WTC11 (cell line): Measurements from ENCODE around the gene HS6ST1. TPM values are rescaled to one million over a fixed set of nuclear protein-coding genes. Genes with fewer than 3 reads are reported as not detected.

Experiments
- ATAC-seq: fragments of 200-7000 bp; cut with Tn5 transposase; 2 replicates; pipeline ENCODE4 v1.10.0; 2021; ENCODE audit warnings: mild to moderate bottlenecking, moderate library complexity
- Bru-seq: library from RNA; stranded (reverse); fragments of 400-500 nt; gene quantifications from one replicate; lab custom pipeline; 2021; lab: Mats Ljungman, UMichigan
- CTCF ChIA-PET: fragments of 300-600 bp; sonication (Branson Sonifier 250); formaldehyde crosslinking; loops from one replicate; lab custom pipeline; 2021; ENCODE audit warnings: antibody characterized with exemption; lab: Charles Lee
- POLR2A ChIA-PET: fragments of 350-600 bp; sonication (Branson Sonifier 250); formaldehyde crosslinking; loops from one replicate; lab custom pipeline; 2021; ENCODE audit warnings: antibody characterized with exemption; lab: Charles Lee
- DNase-seq: peaks from one replicate; pipeline ENCODE4 v3.0.0; 2021; ENCODE audit warnings: low spot score
- H3K27ac Mint-ChIP-seq: 2 replicates; pipeline ENCODE4 v1.8.0; 2021; ENCODE audit warnings: mixed read lengths
- H3K27me3 Mint-ChIP-seq: 2 replicates; pipeline ENCODE4 v1.8.0; 2021; ENCODE audit warnings: low read depth, mild to moderate bottlenecking, moderate library complexity, mixed read lengths
- H3K36me3 Mint-ChIP-seq: 2 replicates; pipeline ENCODE4 v1.8.0; 2021; ENCODE audit warnings: mixed read lengths
- H3K4me1 Mint-ChIP-seq: 2 replicates; pipeline ENCODE4 v1.8.0; 2022; ENCODE audit warnings: mixed read lengths
- H3K4me3 Mint-ChIP-seq: 2 replicates; pipeline ENCODE4 v1.8.0; 2021; ENCODE audit warnings: mild to moderate bottlenecking, moderate library complexity, mixed read lengths
- H3K9me3 Mint-ChIP-seq: 2 replicates; pipeline ENCODE4 v1.8.0; 2021; ENCODE audit warnings: mixed read lengths
- ATF3 ChIP-seq: sonication (generic); formaldehyde crosslinking; conservative IDR thresholded peaks from 2 replicates; pipeline ENCODE4 v1.8.1; 2022; ENCODE audit warnings: mild to moderate bottlenecking, missing genetic modification reagents
- E2F1 ChIP-seq: sonication (generic); formaldehyde crosslinking; IDR thresholded peaks from 2 replicates; pipeline ENCODE4 v1.8.0; 2022; ENCODE audit warnings: mild to moderate bottlenecking, missing genetic modification reagents
- ESRRA ChIP-seq: sonication (generic); formaldehyde crosslinking; IDR thresholded peaks from 2 replicates; pipeline ENCODE4 v1.8.1; 2022; ENCODE audit warnings: mild to moderate bottlenecking, missing genetic modification reagents, borderline replicate concordance
- FOXP1 ChIP-seq: sonication (generic); formaldehyde crosslinking; IDR thresholded peaks from 2 replicates; pipeline ENCODE4 v1.8.0; 2022; ENCODE audit warnings: missing genetic modification reagents, mild to moderate bottlenecking, moderate library complexity, borderline replicate concordance
- GRHL2 ChIP-seq: fragments of 250-450 bp; sonication (Bioruptor Pico); IDR thresholded peaks from 2 replicates; pipeline ENCODE4 v1.8.0; 2022; ENCODE audit warnings: mild to moderate bottlenecking, moderate library complexity; ENCODE audit not compliant: insufficient replicate concordance, severe bottlenecking
- HMGA2 ChIP-seq: fragments of 250-450 bp; sonication (Bioruptor Pico); IDR thresholded peaks from 2 replicates; pipeline ENCODE4 v1.4.0; 2021; ENCODE audit warnings: mild to moderate bottlenecking, moderate library complexity
- MAX ChIP-seq: sonication (generic); formaldehyde crosslinking; IDR thresholded peaks from 2 replicates; pipeline ENCODE4 v1.8.0; 2022; ENCODE audit warnings: mild to moderate bottlenecking, missing genetic modification reagents
- MXD4 ChIP-seq: fragments of 250-450 bp; sonication (Bioruptor Pico); IDR thresholded peaks from 2 replicates; pipeline ENCODE4 v1.8.0; 2021; ENCODE audit warnings: mild to moderate bottlenecking, moderate library complexity, borderline replicate concordance
- NR3C1 ChIP-seq: sonication (generic); formaldehyde crosslinking; conservative IDR thresholded peaks from 2 replicates; pipeline ENCODE4 v1.8.1; 2023; ENCODE audit warnings: low read depth, mild to moderate bottlenecking, missing genetic modification reagents
- RELA ChIP-seq: sonication (generic); formaldehyde crosslinking; IDR thresholded peaks from 2 replicates; pipeline ENCODE4 v1.8.1; 2022; ENCODE audit warnings: missing genetic modification reagents, mild to moderate bottlenecking, borderline replicate concordance
- SMAD3 ChIP-seq: sonication (generic); formaldehyde crosslinking; IDR thresholded peaks from 2 replicates; pipeline ENCODE4 v1.8.0; 2022; ENCODE audit warnings: missing genetic modification reagents, mild to moderate bottlenecking, borderline replicate concordance
- TP53 ChIP-seq: sonication (generic); formaldehyde crosslinking; IDR thresholded peaks from 2 replicates; pipeline ENCODE4 v1.8.1; 2023; ENCODE audit warnings: mild to moderate bottlenecking, missing genetic modification reagents
- USF2 ChIP-seq: sonication (generic); formaldehyde crosslinking; IDR thresholded peaks from 2 replicates; pipeline ENCODE4 v1.8.1; 2023; ENCODE audit warnings: mild to moderate bottlenecking, missing genetic modification reagents, moderate library complexity
- ZMAT4 ChIP-seq: fragments of 250-450 bp; sonication (Bioruptor Pico); IDR thresholded peaks from 2 replicates; pipeline ENCODE4 v1.9.0; 2021; ENCODE audit warnings: mild to moderate bottlenecking
- ZNF121 ChIP-seq: sonication (generic); formaldehyde crosslinking; IDR thresholded peaks from 2 replicates; pipeline ENCODE4 v1.8.0; 2023; ENCODE audit warnings: missing genetic modification reagents
- ZNF219 ChIP-seq: sonication (generic); formaldehyde crosslinking; IDR thresholded peaks from 2 replicates; pipeline ENCODE4 v1.8.0; 2023; ENCODE audit warnings: missing genetic modification reagents, mild to moderate bottlenecking, borderline replicate concordance
- ZNF396 ChIP-seq: fragments of 250-450 bp; sonication (Bioruptor Pico); IDR thresholded peaks from 2 replicates; pipeline ENCODE4 v1.8.0; 2021; ENCODE audit warnings: mild to moderate bottlenecking, moderate library complexity, borderline replicate concordance
- long read RNA-seq, 3 experiments: library from RNA in 1 of 3; library from capped mRNA in 1 of 3; library from polyadenylated mRNA in 1 of 3; unstranded in 2 of 3; stranded (forward) in 1 of 3; transcript quantifications; one replicate each; pipeline ENCODE4 v2.0.0, GENCODE V29; 2021
- total RNA-seq: library from RNA; stranded (reverse); gene quantifications from 3 replicates; pipeline ENCODE4 v1.2.3, GENCODE V29; 2021
- TF ChIP-seq, protein P1 (sequence below): sonication (generic); formaldehyde crosslinking; IDR thresholded peaks from 2 replicates; pipeline ENCODE4 v1.8.1; 2022; ENCODE audit warnings: missing genetic modification reagents, borderline replicate concordance
- TF ChIP-seq, protein P2 (sequence below): sonication (generic); formaldehyde crosslinking; IDR thresholded peaks from 2 replicates; pipeline ENCODE4 v1.8.1; 2022; ENCODE audit warnings: low read depth, mild to moderate bottlenecking, moderate library complexity, missing genetic modification reagents, borderline replicate concordance
- TF ChIP-seq, protein P3 (sequence below): fragments of 250-450 bp; sonication (Bioruptor Pico); IDR thresholded peaks from 2 replicates; pipeline ENCODE4 v2.1.2; 2022; ENCODE audit warnings: mild to moderate bottlenecking, moderate library complexity
- TF ChIP-seq, protein P4 (sequence below): sonication (generic); formaldehyde crosslinking; IDR thresholded peaks from 2 replicates; pipeline ENCODE4 v1.8.1; 2023; ENCODE audit warnings: mild to moderate bottlenecking, moderate library complexity, missing genetic modification reagents

HS6ST1 gene, protein sequence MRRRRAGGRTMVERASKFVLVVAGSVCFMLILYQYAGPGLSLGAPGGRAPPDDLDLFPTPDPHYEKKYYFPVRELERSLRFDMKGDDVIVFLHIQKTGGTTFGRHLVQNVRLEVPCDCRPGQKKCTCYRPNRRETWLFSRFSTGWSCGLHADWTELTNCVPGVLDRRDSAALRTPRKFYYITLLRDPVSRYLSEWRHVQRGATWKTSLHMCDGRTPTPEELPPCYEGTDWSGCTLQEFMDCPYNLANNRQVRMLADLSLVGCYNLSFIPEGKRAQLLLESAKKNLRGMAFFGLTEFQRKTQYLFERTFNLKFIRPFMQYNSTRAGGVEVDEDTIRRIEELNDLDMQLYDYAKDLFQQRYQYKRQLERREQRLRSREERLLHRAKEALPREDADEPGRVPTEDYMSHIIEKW
- 50.3 to 55.5 TPM (median 55.1 TPM) in 3 replicates for total RNA-seq
- percentile 75 among the genes with signal in this experiment for Bru-seq, nascent RNA
- long read RNA-seq, experiment 1, transcript HS6ST1-201 (2 exons, 3,932 nt) = major isoform, 199 of 247 reads
- long read RNA-seq, experiment 1, partial matches to known transcripts = 0 of 247 reads
- long read RNA-seq, experiment 1, other reads (novel, unspliced or antisense) = 48 of 247 reads
- long read RNA-seq, experiment 2, transcript HS6ST1-201 (2 exons, 3,932 nt) = major isoform, 32 of 80 reads
- long read RNA-seq, experiment 2, partial matches to known transcripts = 0 of 80 reads
- long read RNA-seq, experiment 2, other reads (novel, unspliced or antisense) = 48 of 80 reads
- long read RNA-seq, experiment 3, partial matches to known transcripts = 0 of 1 reads
- long read RNA-seq, experiment 3, other reads (novel, unspliced or antisense) = 1 of 1 reads

DNA sequence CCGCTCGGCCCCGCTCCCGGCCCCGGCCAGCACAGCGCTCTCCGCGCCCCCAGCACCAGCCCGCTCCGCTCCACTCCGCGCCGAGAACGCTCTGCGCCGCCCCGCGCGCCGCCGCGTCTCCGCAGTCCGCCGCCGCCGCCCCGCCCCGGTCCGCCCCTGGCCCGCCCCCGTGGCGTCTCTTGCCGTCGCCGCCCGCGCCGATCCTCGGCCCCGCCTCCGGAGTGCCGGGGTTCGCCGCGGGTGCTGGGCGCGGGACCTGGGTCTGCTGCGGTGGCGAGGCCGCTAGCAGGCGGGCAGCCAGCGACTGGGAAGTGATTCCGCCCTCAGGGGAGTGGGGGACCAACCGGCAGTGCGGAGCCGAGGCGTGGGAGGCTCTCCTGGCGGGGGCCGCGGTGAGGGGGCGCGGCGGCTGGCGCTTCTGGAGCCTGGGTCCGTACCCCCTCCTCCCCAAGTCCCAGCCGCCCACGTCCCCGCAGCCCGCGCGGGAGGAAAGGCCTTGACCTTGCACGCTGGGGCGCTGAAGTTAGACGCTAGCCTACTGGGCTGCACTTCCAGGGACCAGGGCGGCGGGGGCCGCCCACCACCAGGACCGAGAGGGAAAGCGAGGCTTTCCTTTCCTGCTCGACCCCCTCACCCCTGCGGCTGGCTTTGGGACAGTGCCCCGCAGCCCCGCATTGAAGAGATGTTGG, at the start of gene HS6ST1:
Gene HS6ST1 (minus strand): TSS at position 93 of the 689 bp plus-strand sequence. CDS start 305 bp downstream, outside the sequence.
- Mint-ChIP-seq H3K4me3 (peak within 1 kb of the TSS; percentile 87), H3K27ac (no peak within 1 kb of the TSS), H3K9me3 (no peaks in the 10 kb centered on the region), H3K4me1 (peaks cover 47% of the 10 kb centered on the region), H3K36me3 (0 out of 2 replicates have a peak, but pooled peaks cover 5% of the 10 kb centered on the region), H3K27me3 (peaks cover 20% of the 10 kb centered on the region)
- DNase-seq = peak; percentile 85
- CTCF ChIA-PET = interaction anchor here (1.3 kb wide), 1 partner anchor 225 kb away, joined by 4 read pairs; no protein-coding TSS in a partner anchor
- POLR2A ChIA-PET = no interaction called here
- ATAC-seq = peak; percentile 50
- TF ChIP-seq GRHL2 (no peak), RELA (peak; percentile 52; the same call in 1 of the 2 replicates), ZNF396 (no peak), ESRRA (CRISPR knock-in tag) (0 out of 2 replicates have a peak, but pooled peaks have one; percentile 42), USF2 (no peak), TP53 (no peak), MXD4 (CRISPR knock-in tag) (no peak), ZNF121 (CRISPR knock-in tag) (no peak), NR3C1 (CRISPR knock-in tag) (no peak), FOXP1 (CRISPR knock-in tag) (peak; percentile 35; the same call in 1 of the 2 replicates), ZNF219 (CRISPR knock-in tag) (no peak), MAX (CRISPR knock-in tag) (no peak), E2F1 (CRISPR knock-in tag) (no peak), ZMAT4 (CRISPR knock-in tag) (no peak), HMGA2 (CRISPR knock-in tag) (no peak), ATF3 (CRISPR knock-in tag) (no peak), SMAD3 (CRISPR knock-in tag) (no peak)
- TF ChIP-seq, protein P1, sequence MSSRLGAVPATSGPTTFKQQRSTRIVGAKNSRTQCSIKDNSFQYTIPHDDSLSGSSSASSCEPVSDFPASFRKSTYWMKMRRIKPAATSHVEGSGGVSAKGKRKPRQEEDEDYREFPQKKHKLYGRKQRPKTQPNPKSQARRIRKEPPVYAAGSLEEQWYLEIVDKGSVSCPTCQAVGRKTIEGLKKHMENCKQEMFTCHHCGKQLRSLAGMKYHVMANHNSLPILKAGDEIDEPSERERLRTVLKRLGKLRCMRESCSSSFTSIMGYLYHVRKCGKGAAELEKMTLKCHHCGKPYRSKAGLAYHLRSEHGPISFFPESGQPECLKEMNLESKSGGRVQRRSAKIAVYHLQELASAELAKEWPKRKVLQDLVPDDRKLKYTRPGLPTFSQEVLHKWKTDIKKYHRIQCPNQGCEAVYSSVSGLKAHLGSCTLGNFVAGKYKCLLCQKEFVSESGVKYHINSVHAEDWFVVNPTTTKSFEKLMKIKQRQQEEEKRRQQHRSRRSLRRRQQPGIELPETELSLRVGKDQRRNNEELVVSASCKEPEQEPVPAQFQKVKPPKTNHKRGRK (CRISPR knock-in tag) = no peak
- TF ChIP-seq, protein P2, sequence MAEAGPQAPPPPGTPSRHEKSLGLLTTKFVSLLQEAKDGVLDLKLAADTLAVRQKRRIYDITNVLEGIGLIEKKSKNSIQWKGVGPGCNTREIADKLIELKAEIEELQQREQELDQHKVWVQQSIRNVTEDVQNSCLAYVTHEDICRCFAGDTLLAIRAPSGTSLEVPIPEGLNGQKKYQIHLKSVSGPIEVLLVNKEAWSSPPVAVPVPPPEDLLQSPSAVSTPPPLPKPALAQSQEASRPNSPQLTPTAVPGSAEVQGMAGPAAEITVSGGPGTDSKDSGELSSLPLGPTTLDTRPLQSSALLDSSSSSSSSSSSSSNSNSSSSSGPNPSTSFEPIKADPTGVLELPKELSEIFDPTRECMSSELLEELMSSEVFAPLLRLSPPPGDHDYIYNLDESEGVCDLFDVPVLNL (CRISPR knock-in tag) = no peak
- TF ChIP-seq, protein P3, sequence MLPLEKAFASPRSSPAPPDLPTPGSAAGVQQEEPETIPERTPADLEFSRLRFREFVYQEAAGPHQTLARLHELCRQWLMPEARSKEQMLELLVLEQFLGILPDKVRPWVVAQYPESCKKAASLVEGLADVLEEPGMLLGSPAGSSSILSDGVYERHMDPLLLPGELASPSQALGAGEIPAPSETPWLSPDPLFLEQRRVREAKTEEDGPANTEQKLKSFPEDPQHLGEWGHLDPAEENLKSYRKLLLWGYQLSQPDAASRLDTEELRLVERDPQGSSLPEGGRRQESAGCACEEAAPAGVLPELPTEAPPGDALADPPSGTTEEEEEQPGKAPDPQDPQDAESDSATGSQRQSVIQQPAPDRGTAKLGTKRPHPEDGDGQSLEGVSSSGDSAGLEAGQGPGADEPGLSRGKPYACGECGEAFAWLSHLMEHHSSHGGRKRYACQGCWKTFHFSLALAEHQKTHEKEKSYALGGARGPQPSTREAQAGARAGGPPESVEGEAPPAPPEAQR (CRISPR knock-in tag) = no peak
- TF ChIP-seq, protein P4, sequence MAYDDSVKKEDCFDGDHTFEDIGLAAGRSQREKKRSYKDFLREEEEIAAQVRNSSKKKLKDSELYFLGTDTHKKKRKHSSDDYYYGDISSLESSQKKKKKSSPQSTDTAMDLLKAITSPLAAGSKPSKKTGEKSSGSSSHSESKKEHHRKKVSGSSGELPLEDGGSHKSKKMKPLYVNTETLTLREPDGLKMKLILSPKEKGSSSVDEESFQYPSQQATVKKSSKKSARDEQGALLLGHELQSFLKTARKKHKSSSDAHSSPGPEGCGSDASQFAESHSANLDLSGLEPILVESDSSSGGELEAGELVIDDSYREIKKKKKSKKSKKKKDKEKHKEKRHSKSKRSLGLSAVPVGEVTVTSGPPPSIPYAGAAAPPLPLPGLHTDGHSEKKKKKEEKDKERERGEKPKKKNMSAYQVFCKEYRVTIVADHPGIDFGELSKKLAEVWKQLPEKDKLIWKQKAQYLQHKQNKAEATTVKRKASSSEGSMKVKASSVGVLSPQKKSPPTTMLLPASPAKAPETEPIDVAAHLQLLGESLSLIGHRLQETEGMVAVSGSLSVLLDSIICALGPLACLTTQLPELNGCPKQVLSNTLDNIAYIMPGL (CRISPR knock-in tag) = no peak
